ENCODE results near the gene CASK.

The CASK gene

DNA sequence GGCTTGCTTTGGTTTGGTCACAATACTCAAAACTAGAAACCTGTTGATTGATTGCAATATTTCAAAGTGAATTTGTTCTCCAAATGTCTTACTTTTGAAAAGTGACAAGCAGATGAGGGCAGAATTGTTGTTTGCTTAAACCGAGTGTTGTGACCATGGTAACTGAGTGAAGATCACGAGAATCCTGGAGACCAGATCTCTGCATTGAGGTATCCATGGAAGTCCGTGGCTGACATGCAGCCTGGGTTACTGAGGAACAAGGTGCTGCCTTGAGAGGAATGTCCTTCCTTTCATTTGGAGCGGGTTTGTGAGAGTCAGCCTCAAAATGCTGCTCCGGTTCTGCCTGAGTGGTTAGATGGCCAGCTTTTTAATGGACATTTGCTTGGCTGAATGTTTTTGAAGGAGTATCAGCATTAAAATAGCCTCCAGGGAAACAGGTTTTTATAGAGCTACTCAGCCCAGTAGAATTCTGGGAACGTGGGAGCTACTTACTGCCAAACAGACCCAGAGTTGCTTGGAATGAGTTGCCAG lies 444.9 kb downstream of the CASK start:
- DNase-seq: no peak
- Histone ChIP-seq H3K36me3 (ENCODE audit: control insufficient read depth, insufficient read depth, low read length) (no peaks in the 10 kb centered on the region), H3K27ac (ENCODE audit: insufficient read depth, low read length, poor library complexity, severe bottlenecking) (no peak overlapping the region), H3K9me3 (ENCODE audit: control insufficient read depth, low read length) (no peaks in the 10 kb centered on the region), H3K4me1 (ENCODE audit: control insufficient read depth, insufficient read depth, low read length, poor library complexity, severe bottlenecking) (no peaks in the 10 kb centered on the region), H3K27me3 (replicated peaks; ENCODE audit: control insufficient read depth, insufficient read depth, low read length, poor library complexity, severe bottlenecking) (no peaks in the 10 kb centered on the region), H3K4me3 (ENCODE audit: insufficient read depth, low read depth, low read length, poor library complexity, severe bottlenecking) (no peak overlapping the region)

DNA sequence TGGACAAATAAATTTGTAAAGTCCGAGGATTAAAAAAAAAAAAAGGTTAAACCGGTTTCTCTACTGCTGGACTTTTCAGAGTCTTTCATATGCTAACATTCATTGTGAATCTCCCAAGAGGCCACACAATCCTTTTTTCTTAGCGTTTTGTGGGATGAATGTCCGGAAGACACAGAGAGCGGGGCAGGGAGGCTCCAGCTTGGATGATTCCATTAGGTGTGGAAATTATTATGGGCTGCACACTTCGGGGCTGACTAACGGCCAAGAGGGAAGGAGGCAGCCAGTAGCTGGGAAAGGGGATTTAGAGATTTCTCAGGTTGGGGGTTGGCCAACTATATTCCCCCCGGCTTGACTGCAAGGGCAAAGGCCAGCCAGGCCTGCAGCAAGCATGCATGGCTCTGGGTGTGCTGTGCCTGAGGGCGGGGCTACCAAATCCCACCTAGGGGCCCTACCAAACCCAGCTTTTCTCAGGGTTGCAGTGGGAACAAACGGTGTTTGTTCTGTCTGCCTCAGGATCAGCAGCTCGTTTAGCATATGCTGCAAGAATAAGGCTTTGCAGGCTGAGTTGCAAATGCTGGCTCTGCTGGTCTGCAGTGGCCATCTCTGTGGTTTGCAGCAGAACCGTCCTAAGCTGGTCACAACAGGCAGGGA lies 447.6 kb downstream of the CASK start:
- H3K4me1 ChIP-seq (ENCODE audit: control insufficient read depth, insufficient read depth, low read length, poor library complexity, severe bottlenecking): no peaks in the 10 kb centered on the region
- no peaks in the 10 kb centered on the region for H3K36me3 ChIP-seq (ENCODE audit: control insufficient read depth, insufficient read depth, low read length)
- no peak overlapping the region for H3K27ac ChIP-seq (ENCODE audit: insufficient read depth, low read length, poor library complexity, severe bottlenecking)
- H3K9me3 ChIP-seq (ENCODE audit: control insufficient read depth, low read length): no peaks in the 10 kb centered on the region
- DNase-seq: no peak
- no peaks in the 10 kb centered on the region for H3K27me3 ChIP-seq (replicated peaks; ENCODE audit: control insufficient read depth, insufficient read depth, low read length, poor library complexity, severe bottlenecking)
- no peak overlapping the region for H3K4me3 ChIP-seq (ENCODE audit: insufficient read depth, low read depth, low read length, poor library complexity, severe bottlenecking)

DNA sequence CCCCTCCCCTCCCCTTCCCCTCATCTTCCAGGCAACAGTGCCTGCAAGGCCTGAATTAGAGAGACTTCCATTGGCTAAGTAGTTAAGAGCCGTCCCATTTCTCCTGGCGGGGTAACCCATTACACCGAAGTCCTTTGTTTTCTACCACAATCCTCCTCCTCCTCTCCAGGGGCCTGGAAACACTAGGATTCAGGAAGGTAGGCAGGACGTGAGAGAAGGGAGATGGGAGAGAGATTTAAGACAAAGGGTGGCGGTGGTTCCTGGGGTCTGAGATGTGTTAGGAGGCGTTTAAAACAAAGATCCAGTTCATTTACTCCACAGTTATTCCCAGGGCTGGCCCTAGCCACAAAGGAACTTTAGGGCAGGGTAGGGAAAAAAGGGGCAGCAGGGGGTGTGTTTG lies 448.2 kb downstream of the CASK start:
- H3K9me3 ChIP-seq (ENCODE audit: control insufficient read depth, low read length): no peaks in the 10 kb centered on the region
- no peak overlapping the region for H3K27ac ChIP-seq (ENCODE audit: insufficient read depth, low read length, poor library complexity, severe bottlenecking)
- H3K27me3 ChIP-seq (replicated peaks; ENCODE audit: control insufficient read depth, insufficient read depth, low read length, poor library complexity, severe bottlenecking): no peaks in the 10 kb centered on the region
- H3K4me3 ChIP-seq (ENCODE audit: insufficient read depth, low read depth, low read length, poor library complexity, severe bottlenecking): no peak overlapping the region
- H3K36me3 ChIP-seq (ENCODE audit: control insufficient read depth, insufficient read depth, low read length): no peaks in the 10 kb centered on the region
- no peaks in the 10 kb centered on the region for H3K4me1 ChIP-seq (ENCODE audit: control insufficient read depth, insufficient read depth, low read length, poor library complexity, severe bottlenecking)
- DNase-seq: no peak

DNA sequence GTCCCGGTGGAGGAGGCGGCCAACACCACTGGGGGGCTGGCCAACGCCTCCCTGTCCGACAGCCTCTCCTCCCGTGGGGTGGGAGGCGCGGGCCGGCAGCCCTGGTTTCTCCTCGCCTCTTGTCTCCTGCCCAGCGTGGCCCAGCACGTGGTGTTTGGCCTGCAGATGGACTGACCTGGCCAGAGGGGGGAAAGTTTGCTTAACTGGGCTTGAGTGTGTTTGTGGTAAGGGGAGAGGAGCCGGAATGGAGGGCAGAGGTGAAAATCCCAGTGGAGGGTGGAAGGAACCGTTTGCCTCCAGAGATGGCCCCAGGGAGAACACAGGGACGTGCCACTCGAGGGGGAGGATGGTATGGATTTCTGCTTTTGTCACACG lies 448.6 kb downstream of the CASK start:
- Histone ChIP-seq H3K4me3 (ENCODE audit: insufficient read depth, low read depth, low read length, poor library complexity, severe bottlenecking) (no peak overlapping the region), H3K27me3 (replicated peaks; ENCODE audit: control insufficient read depth, insufficient read depth, low read length, poor library complexity, severe bottlenecking) (no peaks in the 10 kb centered on the region), H3K27ac (ENCODE audit: insufficient read depth, low read length, poor library complexity, severe bottlenecking) (no peak overlapping the region), H3K4me1 (ENCODE audit: control insufficient read depth, insufficient read depth, low read length, poor library complexity, severe bottlenecking) (no peaks in the 10 kb centered on the region), H3K36me3 (ENCODE audit: control insufficient read depth, insufficient read depth, low read length) (no peaks in the 10 kb centered on the region), H3K9me3 (ENCODE audit: control insufficient read depth, low read length) (no peaks in the 10 kb centered on the region)
- DNase-seq: no peak

DNA sequence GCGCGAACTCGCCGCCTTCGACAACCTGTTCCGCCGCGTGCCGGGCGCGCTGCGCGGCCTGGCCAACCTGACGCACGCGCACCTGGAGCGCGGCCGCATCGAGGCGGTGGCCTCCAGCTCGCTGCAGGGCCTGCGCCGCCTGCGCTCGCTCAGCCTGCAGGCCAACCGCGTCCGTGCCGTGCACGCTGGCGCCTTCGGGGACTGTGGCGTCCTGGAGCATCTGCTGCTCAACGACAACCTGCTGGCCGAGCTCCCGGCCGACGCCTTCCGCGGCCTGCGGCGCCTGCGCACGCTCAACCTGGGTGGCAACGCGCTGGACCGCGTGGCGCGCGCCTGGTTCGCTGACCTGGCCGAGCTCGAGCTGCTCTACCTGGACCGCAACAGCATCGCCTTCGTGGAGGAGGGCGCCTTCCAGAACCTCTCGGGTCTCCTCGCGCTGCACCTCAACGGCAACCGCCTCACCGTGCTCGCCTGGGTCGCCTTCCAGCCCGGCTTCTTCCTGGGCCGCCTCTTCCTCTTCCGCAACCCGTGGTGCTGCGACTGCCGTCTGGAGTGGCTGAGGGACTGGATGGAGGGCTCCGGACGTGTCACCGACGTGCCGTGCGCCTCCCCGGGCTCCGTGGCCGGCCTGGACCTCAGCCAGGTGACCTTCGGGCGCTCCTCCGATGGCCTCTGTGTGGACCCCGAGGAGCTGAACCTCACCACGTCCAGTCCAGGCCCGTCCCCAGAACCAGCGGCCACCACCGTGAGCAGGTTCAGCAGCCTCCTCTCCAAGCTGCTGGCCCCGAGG lies 449.2 kb downstream of the CASK start:
- no peak for DNase-seq
- Histone ChIP-seq H3K36me3 (ENCODE audit: control insufficient read depth, insufficient read depth, low read length) (no peaks in the 10 kb centered on the region), H3K9me3 (ENCODE audit: control insufficient read depth, low read length) (no peaks in the 10 kb centered on the region), H3K27me3 (replicated peaks; ENCODE audit: control insufficient read depth, insufficient read depth, low read length, poor library complexity, severe bottlenecking) (no peaks in the 10 kb centered on the region), H3K4me3 (ENCODE audit: insufficient read depth, low read depth, low read length, poor library complexity, severe bottlenecking) (no peak overlapping the region), H3K27ac (ENCODE audit: insufficient read depth, low read length, poor library complexity, severe bottlenecking) (no peak overlapping the region), H3K4me1 (ENCODE audit: control insufficient read depth, insufficient read depth, low read length, poor library complexity, severe bottlenecking) (no peaks in the 10 kb centered on the region)

DNA sequence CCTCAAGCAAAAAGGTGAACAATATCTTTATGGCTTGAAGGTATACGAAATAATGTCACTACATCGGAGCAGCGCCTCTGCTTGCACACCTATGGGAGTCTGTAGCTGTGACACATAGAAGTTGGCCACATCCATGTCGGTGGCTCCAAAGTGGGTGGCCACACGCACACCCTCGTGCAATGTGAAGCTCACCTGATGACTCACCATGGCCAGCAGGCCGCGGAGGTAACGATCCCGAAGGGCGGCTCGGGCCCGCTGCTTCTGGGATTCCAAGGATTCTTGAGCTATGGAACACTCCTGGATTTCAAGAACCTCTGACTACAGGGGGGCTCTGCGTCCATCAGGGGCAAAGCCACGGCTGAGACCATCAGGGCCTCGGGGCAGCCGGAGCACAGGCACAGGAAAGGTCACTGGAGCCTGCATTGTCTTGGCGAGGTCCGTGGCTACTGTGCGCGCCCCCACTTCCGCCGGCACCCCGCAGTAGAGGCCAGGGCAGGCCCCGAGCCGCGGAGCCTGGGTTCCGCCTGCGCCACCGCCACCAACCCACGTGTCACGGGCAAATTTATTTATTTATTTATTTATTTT lies 451.0 kb downstream of the CASK start:
- no peaks in the 10 kb centered on the region for H3K9me3 ChIP-seq (ENCODE audit: control insufficient read depth, low read length)
- H3K27ac ChIP-seq (ENCODE audit: insufficient read depth, low read length, poor library complexity, severe bottlenecking): no peak overlapping the region
- no peaks in the 10 kb centered on the region for H3K27me3 ChIP-seq (replicated peaks; ENCODE audit: control insufficient read depth, insufficient read depth, low read length, poor library complexity, severe bottlenecking)
- H3K4me1 ChIP-seq (ENCODE audit: control insufficient read depth, insufficient read depth, low read length, poor library complexity, severe bottlenecking): no peaks in the 10 kb centered on the region
- H3K4me3 ChIP-seq (ENCODE audit: insufficient read depth, low read depth, low read length, poor library complexity, severe bottlenecking): no peak overlapping the region
- no peaks in the 10 kb centered on the region for H3K36me3 ChIP-seq (ENCODE audit: control insufficient read depth, insufficient read depth, low read length)
- no peak for DNase-seq

DNA sequence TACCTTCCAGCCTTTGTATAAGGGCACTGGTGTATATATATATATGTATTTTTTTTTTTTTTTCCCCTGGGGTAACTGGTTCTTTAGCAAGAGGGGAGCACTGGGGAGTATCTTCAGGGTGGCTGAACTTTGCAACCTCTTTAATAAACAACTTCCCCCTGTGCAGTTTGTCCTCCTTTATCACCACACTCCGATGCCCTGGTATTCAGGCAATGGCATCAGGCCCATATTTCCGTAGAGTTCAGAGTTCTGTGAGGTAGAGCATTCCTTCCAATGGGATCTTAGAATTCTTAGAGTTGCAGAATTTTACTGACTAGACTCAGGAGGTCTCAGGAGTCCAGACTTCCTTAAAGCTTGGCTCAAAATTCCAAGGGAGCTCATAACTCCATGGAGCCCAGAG lies 451.6 kb downstream of the CASK start:
- DNase-seq: no peak

DNA sequence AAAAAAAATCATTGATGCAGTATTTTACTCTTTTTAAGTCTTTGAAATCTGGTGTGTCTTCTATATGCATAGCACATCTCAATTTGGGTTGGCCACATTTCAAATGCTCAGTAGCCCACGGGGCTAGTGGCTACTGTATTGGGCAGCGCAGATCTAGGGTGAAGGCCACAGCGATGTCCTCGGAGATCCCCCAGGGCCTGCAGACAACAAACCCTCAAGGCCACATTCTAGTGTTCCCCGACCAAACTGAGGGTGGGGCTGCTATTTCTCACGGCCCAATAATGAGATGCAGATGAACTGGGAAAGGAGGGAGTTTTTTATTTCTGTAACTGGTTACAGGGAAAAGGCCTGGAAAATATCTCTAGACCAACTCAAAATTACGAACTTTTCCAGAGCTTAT lies 452.6 kb downstream of the CASK start:
- no peaks in the 10 kb centered on the region for H3K4me1 ChIP-seq (ENCODE audit: control insufficient read depth, insufficient read depth, low read length, poor library complexity, severe bottlenecking)
- H3K27me3 ChIP-seq (replicated peaks; ENCODE audit: control insufficient read depth, insufficient read depth, low read length, poor library complexity, severe bottlenecking): no peaks in the 10 kb centered on the region
- no peaks in the 10 kb centered on the region for H3K9me3 ChIP-seq (ENCODE audit: control insufficient read depth, low read length)
- no peak overlapping the region for H3K27ac ChIP-seq (ENCODE audit: insufficient read depth, low read length, poor library complexity, severe bottlenecking)
- no peak overlapping the region for H3K4me3 ChIP-seq (ENCODE audit: insufficient read depth, low read depth, low read length, poor library complexity, severe bottlenecking)
- H3K36me3 ChIP-seq (ENCODE audit: control insufficient read depth, insufficient read depth, low read length): no peaks in the 10 kb centered on the region
- no peak for DNase-seq

More for the DNA sequence above, 451.6 kb downstream of the CASK start:
- H3K4me3 ChIP-seq (ENCODE audit: insufficient read depth, low read depth, low read length, poor library complexity, severe bottlenecking): no peak overlapping the region
- H3K9me3 ChIP-seq (ENCODE audit: control insufficient read depth, low read length): no peaks in the 10 kb centered on the region
- no peaks in the 10 kb centered on the region for H3K36me3 ChIP-seq (ENCODE audit: control insufficient read depth, insufficient read depth, low read length)
- H3K4me1 ChIP-seq (ENCODE audit: control insufficient read depth, insufficient read depth, low read length, poor library complexity, severe bottlenecking): no peaks in the 10 kb centered on the region
- H3K27ac ChIP-seq (ENCODE audit: insufficient read depth, low read length, poor library complexity, severe bottlenecking): no peak overlapping the region
- H3K27me3 ChIP-seq (replicated peaks; ENCODE audit: control insufficient read depth, insufficient read depth, low read length, poor library complexity, severe bottlenecking): no peaks in the 10 kb centered on the region

DNA sequence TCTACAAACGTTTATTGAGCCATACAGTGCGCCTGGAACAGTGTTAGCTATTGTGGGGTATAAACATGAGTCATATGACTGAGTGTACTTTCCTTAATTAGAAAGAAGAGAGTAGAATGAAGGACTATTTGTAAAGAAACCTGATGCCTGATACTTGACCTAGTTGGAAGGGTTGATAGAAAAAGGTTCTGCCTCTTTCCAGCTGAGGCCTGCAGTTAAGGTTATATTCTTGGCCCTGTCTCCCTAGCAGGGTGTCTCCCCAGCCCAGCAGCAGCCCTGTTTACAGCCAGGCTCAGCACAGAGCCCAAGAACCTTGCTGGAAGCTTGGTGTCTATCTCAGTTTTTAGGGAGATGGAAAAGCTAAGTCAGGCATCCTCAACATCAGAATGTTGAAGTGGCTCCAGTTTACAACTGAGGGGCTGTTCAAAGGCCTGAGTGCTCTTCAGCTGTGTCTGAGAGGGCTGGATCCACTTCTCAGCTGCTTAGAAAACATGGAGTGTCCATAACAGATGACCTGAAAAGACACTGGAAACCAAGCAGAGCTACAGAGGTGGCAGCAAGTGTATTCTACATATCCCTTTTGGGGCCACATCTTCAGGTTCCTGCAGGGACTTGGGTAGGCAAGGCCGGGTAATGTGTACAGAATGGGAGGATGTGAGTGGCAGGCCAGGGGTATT lies 454.6 kb downstream of the CASK start:
- Histone ChIP-seq H3K4me3 (ENCODE audit: insufficient read depth, low read depth, low read length, poor library complexity, severe bottlenecking) (no peak overlapping the region), H3K9me3 (ENCODE audit: control insufficient read depth, low read length) (no peaks in the 10 kb centered on the region), H3K27ac (ENCODE audit: insufficient read depth, low read length, poor library complexity, severe bottlenecking) (no peak overlapping the region), H3K27me3 (replicated peaks; ENCODE audit: control insufficient read depth, insufficient read depth, low read length, poor library complexity, severe bottlenecking) (no peaks in the 10 kb centered on the region), H3K4me1 (ENCODE audit: control insufficient read depth, insufficient read depth, low read length, poor library complexity, severe bottlenecking) (no peaks in the 10 kb centered on the region), H3K36me3 (ENCODE audit: control insufficient read depth, insufficient read depth, low read length) (no peaks in the 10 kb centered on the region)
- no peak for DNase-seq

Measured in effector memory CD4-positive, alpha-beta T cell (primary cell).